Pancreas (tissue), 10 donors: ENCODE data around the gene ATG2B. TPM values are rescaled to one million over a fixed set of nuclear protein-coding genes. Genes with fewer than 3 reads are reported as not detected.

Experiments
- ATAC-seq, 4 donors: fragments of 200-7000 bp; cut with Tn5 transposase; one replicate each; pipeline versions ENCODE4 v1.8.0 to v1.9.1; 2020; ENCODE audit warnings: mild to moderate bottlenecking in 4 of 4, moderate library complexity in 4 of 4
- DNase-seq, 6 donors: peaks; one replicate each; pipeline ENCODE4 v3.0.0-alpha.2; 2020
- FAIRE-seq: peaks from 2 replicates; lab custom pipeline; 2012; peaks lifted over from hg19 to GRCh38; lab: Jason Lieb, UNC
- H3K27ac ChIP-seq, 4 donors: fragments of 200-600 bp; sonication (generic); 1 replicate in 3 of 4; 2 replicates in 1 of 4; pipeline versions ENCODE4 v1.5.0 to v1.8.0; 2020
- H3K27me3 ChIP-seq, 4 donors: fragments of 200-600 bp; one replicate each; pipeline ENCODE4 v1.8.0; 2021
- H3K36me3 ChIP-seq, 3 donors: fragments of 200-600 bp; sonication (generic) in 1 of 3; one replicate each; pipeline versions ENCODE4 v1.5.0 to v1.8.0; 2020 to 2021
- H3K4me1 ChIP-seq, 3 donors: fragments of 200-600 bp; one replicate each; pipeline ENCODE4 v1.8.0; 2021
- H3K4me3 ChIP-seq, 4 donors: fragments of 200-600 bp; sonication (generic) in 2 of 4; one replicate each; pipeline versions ENCODE4 v1.5.0 to v1.8.0; 2020 to 2021
- H3K9me3 ChIP-seq, 4 donors: fragments of 200-600 bp; one replicate each; pipeline ENCODE4 v1.8.0; 2021
- WGBS, 2 donors: extraction: QIAGEN DNeasy Blood & Tissue Kit; methylation state at CpG; one replicate each; pipeline ENCODE4 v1.1.7; 2013; 5-methylcytosine and 5-hydroxymethylcytosine counted together
- intact Hi-C, 3 donors: fragments of 100-400 bp; cut with DNase I; formaldehyde crosslinking; loops; one replicate each; pipeline versions ENCODE4 v1.11.1 to v1.14.2; 2022
- polyA plus RNA-seq, 2 donors: library from polyadenylated mRNA; stranded (reverse); fragments of 200-250 nt; gene quantifications; one replicate each; pipeline ENCODE4 v1.2.3, GENCODE V29; 2013
- total RNA-seq, 6 donors: library from RNA; stranded (reverse); fragmentation: NEBNext Ultra II Directional in 4 of 6; extraction: Animal tissue kit (Norgen Biotek cat#: 25700) in 4 of 6; gene quantifications; one replicate each; pipeline versions ENCODE4 v1.2.1 to v1.2.4, GENCODE V29; 2021 to 2023
- TF ChIP-seq, protein P1 (sequence below), 4 donors: fragments of 200-600 bp; sonication (generic) in 3 of 4; IDR thresholded peaks; one replicate each; pipeline versions ENCODE4 v1.5.0 to v1.8.0; 2021; ENCODE audit warnings: antibody characterized with exemption in 4 of 4
- donor health status: healthy with polysubstance abuse.
- donor health status: DM: no; HTN: no; CAD: no; lungs with moderate emphysema.
- donor health status: DM: no; HTN: no; CAD: no.
- donor health status: control.
- donor health status: control.
- donor health status: Bipolar disorder and iron deficiency.
- donor health status: DM: yes; HTN: yes; CAD: no.
- donor health status: DM: no; HTN: no; CAD: no.
- donor health status: DM: no; HTN: no; CAD: no.
- donor health status: DM: yes; HTN: yes; CAD: no.

The ATG2B gene
- total and polyA plus RNA-seq, 8 donors, result 7.4 to 23.4 (median 19.7) TPM

- H3K9me3 ChIP-seq, result no peaks in the 10 kb centered on the region
- no peak overlapping the region for H3K27ac ChIP-seq
- H3K27me3 ChIP-seq, result no peaks in the 10 kb centered on the region
- no peak overlapping the region for H3K4me3 ChIP-seq
- no peak for FAIRE-seq
- H3K4me1 ChIP-seq, result peaks cover 0 to 4% (median 0%) of the 10 kb centered on the region in 3 donors
- 86 to 93% methylated on average over 2 of the region's 2 CpGs for WGBS, 2 donors
- H3K36me3 ChIP-seq, result peaks cover 0 to 17% (median 0%) of the 10 kb centered on the region in 3 donors
- TF ChIP-seq, protein P1, sequence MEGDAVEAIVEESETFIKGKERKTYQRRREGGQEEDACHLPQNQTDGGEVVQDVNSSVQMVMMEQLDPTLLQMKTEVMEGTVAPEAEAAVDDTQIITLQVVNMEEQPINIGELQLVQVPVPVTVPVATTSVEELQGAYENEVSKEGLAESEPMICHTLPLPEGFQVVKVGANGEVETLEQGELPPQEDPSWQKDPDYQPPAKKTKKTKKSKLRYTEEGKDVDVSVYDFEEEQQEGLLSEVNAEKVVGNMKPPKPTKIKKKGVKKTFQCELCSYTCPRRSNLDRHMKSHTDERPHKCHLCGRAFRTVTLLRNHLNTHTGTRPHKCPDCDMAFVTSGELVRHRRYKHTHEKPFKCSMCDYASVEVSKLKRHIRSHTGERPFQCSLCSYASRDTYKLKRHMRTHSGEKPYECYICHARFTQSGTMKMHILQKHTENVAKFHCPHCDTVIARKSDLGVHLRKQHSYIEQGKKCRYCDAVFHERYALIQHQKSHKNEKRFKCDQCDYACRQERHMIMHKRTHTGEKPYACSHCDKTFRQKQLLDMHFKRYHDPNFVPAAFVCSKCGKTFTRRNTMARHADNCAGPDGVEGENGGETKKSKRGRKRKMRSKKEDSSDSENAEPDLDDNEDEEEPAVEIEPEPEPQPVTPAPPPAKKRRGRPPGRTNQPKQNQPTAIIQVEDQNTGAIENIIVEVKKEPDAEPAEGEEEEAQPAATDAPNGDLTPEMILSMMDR (IDR thresholded peaks at IDR 0.05), result no peak
- intact Hi-C loops, result no loop called here
- ATAC-seq, result no peak
- DNase-seq, result no peak
These were observed 20.3 kb upstream of the ATG2B start for GRCh38 chr14:96383445-96383844.

- FAIRE-seq (no peak), ATAC-seq (no peak), DNase-seq (no peak)
- Histone ChIP-seq H3K36me3 (peaks cover 0 to 17% (median 0%) of the 10 kb centered on the region in 3 donors), H3K4me1 (peaks cover 0 to 4% (median 0%) of the 10 kb centered on the region in 3 donors), H3K4me3 (no peak overlapping the region), H3K27me3 (no peaks in the 10 kb centered on the region), H3K9me3 (no peaks in the 10 kb centered on the region), H3K27ac (no peak overlapping the region)
- intact Hi-C loops, result no loop called here
- TF ChIP-seq, protein P1 (IDR thresholded peaks at IDR 0.05), result no peak
- WGBS, 2 donors, result 79% methylated on average over 3 of the region's 3 CpGs
These were observed 17.6 kb upstream of the ATG2B start for GRCh38 chr14:96380735-96381134.

DNA sequence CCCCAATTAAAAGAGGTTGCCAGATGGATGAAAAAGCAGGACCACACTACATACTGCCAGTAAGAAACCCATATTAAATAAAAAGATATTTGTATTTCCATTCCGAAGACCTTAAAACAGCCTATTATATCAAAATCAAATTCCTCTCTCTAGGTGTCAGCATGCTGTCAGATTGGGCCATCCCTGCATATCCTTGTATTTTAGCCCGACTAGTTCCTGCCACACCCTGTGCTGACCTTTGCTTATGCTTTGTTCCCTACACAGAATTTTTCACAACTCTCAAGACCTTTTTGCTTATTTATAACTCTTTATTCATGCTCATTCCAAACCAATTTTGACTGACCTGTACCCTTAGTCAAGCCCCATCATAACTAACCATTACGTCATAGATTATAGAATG lies 13.0 kb upstream of the ATG2B start:
- intact Hi-C loops, result no loop called here
- TF ChIP-seq, protein P1 (IDR thresholded peaks at IDR 0.05), result no peak
- H3K9me3 ChIP-seq, result no peaks in the 10 kb centered on the region
- H3K27ac ChIP-seq, result no peak overlapping the region
- FAIRE-seq (no peak), DNase-seq (no peak), ATAC-seq (no peak)
- no peaks in the 10 kb centered on the region for H3K4me1 ChIP-seq
- no peak overlapping the region for H3K4me3 ChIP-seq
- H3K27me3 ChIP-seq, result no peaks in the 10 kb centered on the region
- H3K36me3 ChIP-seq, result no peaks in the 10 kb centered on the region
- WGBS, 2 donors, result 90 to 92% methylated on average over 3 of the region's 3 CpGs

GRCh38 chr14:96373538-96373937 lies 10.4 kb upstream of the ATG2B start:
- Histone ChIP-seq H3K4me3 (no peak overlapping the region), H3K27me3 (no peaks in the 10 kb centered on the region), H3K27ac (no peak overlapping the region), H3K4me1 (no peaks in the 10 kb centered on the region), H3K36me3 (no peaks in the 10 kb centered on the region), H3K9me3 (no peaks in the 10 kb centered on the region)
- no peak for DNase-seq
- no peak for FAIRE-seq
- ATAC-seq, result no peak
- TF ChIP-seq, protein P1 (IDR thresholded peaks at IDR 0.05), result no peak
- intact Hi-C loops, result no loop called here
- 91 to 95% methylated on average over 3 of the region's 3 CpGs for WGBS, 2 donors

DNA sequence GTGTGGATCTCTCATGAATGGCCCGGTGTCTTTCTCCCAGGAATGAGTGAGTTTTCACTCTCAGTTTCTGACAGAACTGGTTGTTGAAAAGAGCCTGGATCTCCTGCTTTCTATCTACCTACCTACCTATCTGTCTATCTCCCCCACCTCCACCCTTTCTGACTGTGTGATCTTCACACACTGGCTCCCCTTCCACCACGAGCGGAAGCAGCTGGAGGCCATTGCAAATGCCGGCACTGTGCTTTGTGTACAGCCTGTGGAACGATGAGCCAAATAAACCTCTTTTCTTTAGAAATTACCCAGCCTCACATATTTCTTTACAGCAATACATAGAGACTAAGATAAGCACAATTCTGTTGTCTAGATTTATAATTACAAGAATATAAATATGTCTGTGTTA lies 7.4 kb upstream of the ATG2B start:
- FAIRE-seq (no peak), ATAC-seq (no peak), DNase-seq (no peak)
- no peaks in the 10 kb centered on the region for H3K4me1 ChIP-seq
- no peak overlapping the region for H3K27ac ChIP-seq
- no peaks in the 10 kb centered on the region for H3K36me3 ChIP-seq
- 93 to 94% methylated on average over 5 of the region's 5 CpGs for WGBS, 2 donors
- H3K9me3 ChIP-seq, result no peaks in the 10 kb centered on the region
- H3K27me3 ChIP-seq, result no peaks in the 10 kb centered on the region
- no peak overlapping the region for H3K4me3 ChIP-seq
- TF ChIP-seq, protein P1 (IDR thresholded peaks at IDR 0.05), result no peak
- intact Hi-C loops, result no loop called here
